GM23248 (cell line): ENCODE measurements around the gene SLC34A3.

Source experiments
- EZH2 ChIP-seq: fragments of 200-600 bp; sonication (generic); IDR thresholded peaks from 2 replicates; pipeline ENCODE4 v1.6.1; 2018; ENCODE audit warnings: antibody characterized with exemption, mild to moderate bottlenecking; ENCODE audit not compliant: insufficient read depth, poor library complexity, severe bottlenecking
- EZH2phosphoT487 ChIP-seq: fragments of 200-600 bp; sonication (generic); IDR thresholded peaks from 2 replicates; pipeline ENCODE4 v1.6.1; 2018; ENCODE audit warnings: antibody characterized with exemption, moderate library complexity, mild to moderate bottlenecking, low read depth; ENCODE audit not compliant: insufficient read depth

DNA sequence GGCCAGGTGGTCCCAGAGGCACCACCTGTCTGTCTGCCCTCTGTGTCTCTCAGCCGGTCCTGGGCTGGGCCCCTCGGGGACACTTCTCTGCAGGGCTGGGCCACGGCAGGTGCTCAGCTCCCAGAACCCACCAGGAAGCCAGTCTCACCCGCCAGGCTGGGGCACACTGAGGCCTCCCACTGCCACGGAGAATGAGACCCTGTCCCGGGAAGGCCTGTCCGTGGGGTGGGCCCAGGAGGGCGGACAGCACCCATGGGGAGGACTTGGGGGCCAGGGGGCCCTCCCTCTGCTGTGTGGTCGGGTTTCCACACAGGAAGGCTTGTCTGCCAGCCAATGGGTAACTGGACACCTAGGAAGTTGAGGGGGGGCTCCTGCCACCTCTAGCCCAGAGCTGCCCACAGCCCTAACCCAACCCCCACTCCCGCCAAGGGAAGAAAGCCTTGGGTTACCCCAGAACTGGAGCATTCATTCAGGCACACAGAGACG, 6.3 kb downstream of the SLC34A3 start:
- TF ChIP-seq EZH2: no peak
- TF ChIP-seq EZH2phosphoT487: no peak
